ENCODE data around the gene MCC.
A peak's percentile ranks its signal among the peaks of the same experiment; 100 is the strongest.

MCC gene

GRCh38 chr5:113040672-113041260 lies 447.5 kb downstream of the MCC start:
- no peak for DNase-seq

GRCh38 chr5:113039934-113040285 lies 448.3 kb downstream of the MCC start:
- DNase-seq = no peak

- DNase-seq = no peak
Observed at GRCh38 chr5:113039229-113039933, 448.9 kb downstream of the MCC start.

GRCh38 chr5:113038714-113039113 lies 449.5 kb downstream of the MCC start:
- no peak for DNase-seq

GRCh38 chr5:113038136-113038535 lies 450.1 kb downstream of the MCC start:
- DNase-seq = no peak

GRCh38 chr5:113036826-113037225 lies 451.4 kb downstream of the MCC start:
- DNase-seq = no peak

GRCh38 chr5:113036321-113036720 lies 451.9 kb downstream of the MCC start:
- no peak for DNase-seq

- no peak for DNase-seq
Observed at GRCh38 chr5:113035096-113035495, 453.2 kb downstream of the MCC start.

GRCh38 chr5:113034182-113034773 lies 454.0 kb downstream of the MCC start:
- DNase-seq = no peak

GRCh38 chr5:113031557-113031956 lies 456.7 kb downstream of the MCC start:
- no peak for DNase-seq

GRCh38 chr5:113031104-113031503 lies 457.1 kb downstream of the MCC start:
- no peak for DNase-seq

GRCh38 chr5:113029614-113030013 lies 458.6 kb downstream of the MCC start:
- DNase-seq = no peak

- DNase-seq = no peak
Observed at GRCh38 chr5:113027431-113027830, 460.8 kb downstream of the MCC start.

GRCh38 chr5:113027015-113027414 lies 461.2 kb downstream of the MCC start:
- DNase-seq = no peak

- DNase-seq = no peak
Observed at GRCh38 chr5:113026211-113026610, 462.0 kb downstream of the MCC start.

GRCh38 chr5:113025596-113025995 lies 462.7 kb downstream of the MCC start:
- DNase-seq = no peak

- DNase-seq = no peak
Observed at GRCh38 chr5:113024076-113024697, 464.1 kb downstream of the MCC start.

- peak; percentile 84 for DNase-seq
Observed at GRCh38 chr5:113022661-113023060, 465.6 kb downstream of the MCC start.

- peak; percentile 68 for DNase-seq
Observed at GRCh38 chr5:113020461-113021273, 467.6 kb downstream of the MCC start.

- DNase-seq = peak; percentile 52
Observed at GRCh38 chr5:113017881-113018635, 470.2 kb downstream of the MCC start.

GRCh38 chr5:113005454-113005853 lies 482.8 kb downstream of the MCC start:
- DNase-seq = no peak

- no peak for DNase-seq
Observed at GRCh38 chr5:113003763-113004162, 484.5 kb downstream of the MCC start.

Data from activated CD4-positive, alpha-beta T cell treated with anti-CD3 and anti-CD28 coated beads, Interleukin-10, Interleukin-2, amounts not matched to agents 100 ng/mL and 50 ng/mL, durations not matched to agents 16 hours and 8 hours (primary cell).